GM18511 (cell line): ENCODE measurements around the gene SCGB1A1.
"Not testable (repeated sequence)": the region's sequence is repeated elsewhere in the genome, so short reads cannot be mapped to it uniquely, and the experiment has no call there.

Experiments
- ATAC-seq: cut with Tn5 transposase; IDR thresholded peaks from one replicate; pipeline ENCODE4 v1.9.1; 2021; ENCODE audit warnings: mild to moderate bottlenecking, moderate library complexity; ENCODE audit not compliant: unreplicated experiment

SCGB1A1 gene

GRCh38 chr11:62418733-62419132, at the start of gene SCGB1A1:
SCGB1A1 (plus strand) TSS chr11:62419033; CDS start chr11:62419096, 63 bp downstream.
- ATAC-seq = no peak

DNA sequence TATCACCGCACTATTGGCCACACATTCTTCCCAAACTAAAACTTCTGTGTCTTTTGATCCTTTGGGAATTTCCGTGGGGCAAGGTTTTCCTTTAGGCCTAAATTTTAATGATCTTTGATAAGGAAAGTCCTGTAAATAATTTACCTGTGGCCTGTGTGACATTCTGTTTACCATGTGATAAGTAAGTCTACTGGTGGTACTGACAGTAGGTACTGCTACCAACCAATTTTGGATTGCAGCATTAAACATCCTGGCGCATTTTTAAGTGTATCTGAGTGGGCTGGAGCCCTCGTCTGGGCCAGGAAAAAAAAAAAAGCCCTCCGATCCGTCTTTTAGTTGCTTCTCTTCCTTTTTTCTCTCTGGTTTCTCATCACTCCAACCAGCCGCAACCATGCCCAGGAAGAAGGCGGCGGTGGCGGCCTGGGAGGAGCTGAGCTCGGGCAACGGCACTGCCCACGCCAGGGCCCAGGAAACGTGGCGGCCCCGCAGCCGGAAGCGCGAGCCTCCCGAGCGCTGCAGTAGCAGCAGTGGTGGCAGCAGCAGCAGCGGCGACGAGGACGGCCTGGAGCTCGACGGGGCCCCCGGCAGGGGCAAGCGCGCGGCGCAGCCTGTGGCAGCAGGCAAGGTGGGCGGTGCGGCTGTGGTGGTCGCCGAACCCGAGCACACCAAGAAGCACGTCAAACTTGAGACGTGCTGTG, 47.9 kb upstream of the SCGB1A1 start:
- no peak for ATAC-seq

DNA sequence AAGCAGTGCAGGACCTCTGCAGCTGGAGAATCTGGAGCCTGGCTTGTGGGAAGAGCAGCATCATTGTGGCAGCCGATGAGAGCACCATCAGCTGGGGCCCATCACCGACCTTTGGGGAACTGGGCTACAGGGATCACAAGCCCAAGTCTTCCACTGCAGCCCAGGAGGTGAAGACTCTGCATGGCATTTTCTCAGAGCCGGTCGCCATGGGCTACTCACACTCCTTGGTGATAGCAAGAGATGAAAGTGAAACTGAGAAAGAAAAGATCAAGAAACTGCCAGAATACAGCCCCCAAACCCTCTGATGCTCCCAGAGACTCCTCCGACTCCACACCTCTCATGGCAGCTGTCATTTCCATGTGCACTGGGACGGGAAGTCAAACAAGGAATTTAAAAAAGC, 46.0 kb upstream of the SCGB1A1 start:
- no peak for ATAC-seq

DNA sequence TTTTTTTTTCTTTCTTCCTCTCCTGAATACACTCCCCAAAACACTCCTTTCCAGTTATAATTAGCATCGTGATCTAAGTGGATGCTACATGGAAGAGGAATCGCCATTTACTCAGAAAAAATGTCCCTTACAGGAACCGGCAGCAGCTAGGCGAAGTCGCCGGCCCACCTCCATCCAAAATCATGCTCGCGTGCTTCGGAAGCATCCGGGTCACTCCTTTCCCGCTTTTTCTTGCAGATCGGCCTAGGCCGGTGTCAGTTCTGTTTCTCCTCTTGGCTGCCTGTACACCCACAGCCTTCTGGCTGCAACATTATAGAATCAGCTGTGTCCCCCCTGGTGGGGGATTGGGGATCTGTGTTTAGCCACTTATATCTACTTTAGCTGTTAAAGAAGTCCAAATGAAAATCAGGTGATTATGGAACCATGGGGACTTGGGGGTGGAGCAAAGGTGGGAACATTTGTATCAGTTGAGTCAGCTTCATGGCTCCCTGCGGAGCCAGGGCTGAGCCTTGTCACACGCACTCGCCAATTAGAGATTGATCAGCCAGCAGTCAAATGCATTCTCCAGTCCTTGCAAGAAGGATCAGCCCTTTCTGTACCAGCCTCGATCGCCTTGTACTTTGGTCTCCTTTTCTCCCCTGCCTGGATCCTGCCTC, 45.2 kb upstream of the SCGB1A1 start:
- no peak for ATAC-seq

- no peak for ATAC-seq
Measured at GRCh38 chr11:62374801-62375200, 44.0 kb upstream of the SCGB1A1 start.

DNA sequence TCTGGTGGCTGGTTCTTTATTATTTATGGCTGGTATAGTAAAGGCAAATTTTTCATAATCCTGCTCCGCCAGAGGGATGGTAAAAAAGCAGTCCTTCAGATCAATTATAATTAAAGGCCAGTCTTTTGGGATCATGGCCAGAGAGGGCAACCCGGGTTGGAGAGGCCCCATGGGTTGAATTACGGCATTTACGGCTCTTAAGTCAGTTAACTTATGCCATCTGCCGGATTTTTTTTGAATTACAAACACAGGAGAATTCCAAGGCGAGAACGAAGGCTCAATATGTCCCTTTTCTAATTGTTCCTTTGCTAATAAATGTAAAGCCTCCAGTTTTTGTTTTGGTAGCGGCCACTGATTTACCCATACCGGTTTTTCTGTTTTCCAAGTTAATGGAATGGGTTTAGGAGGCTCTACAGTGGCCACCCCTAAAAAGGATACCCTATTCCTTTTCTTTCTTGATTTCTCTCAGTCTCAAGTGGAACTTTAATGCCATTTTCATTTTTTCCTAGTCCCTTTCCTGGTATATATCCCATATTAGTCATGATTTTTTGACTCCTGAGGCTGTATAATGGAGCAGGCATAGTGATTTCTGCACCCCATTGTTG, 40.3 kb upstream of the SCGB1A1 start:
- ATAC-seq = not testable (repeated sequence)

DNA sequence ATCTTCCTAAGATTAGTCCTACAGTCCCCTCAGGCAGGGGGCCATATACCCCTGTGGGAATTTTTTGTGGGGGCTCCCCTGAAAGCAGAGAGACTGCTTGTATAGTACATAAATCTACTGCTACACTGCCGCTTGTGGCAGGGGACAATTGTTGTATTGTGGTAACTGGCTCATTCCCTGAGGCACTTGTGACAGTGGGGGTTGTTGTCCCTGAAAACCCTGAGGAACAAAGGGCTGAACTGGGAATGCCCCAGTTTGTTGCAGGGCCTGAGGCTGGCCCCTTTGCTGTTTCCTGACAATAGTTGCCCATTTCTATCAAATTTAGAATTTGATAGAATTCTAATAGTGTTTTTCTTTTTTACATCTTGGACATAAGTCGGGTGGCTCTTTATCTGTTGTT, 39.2 kb upstream of the SCGB1A1 start:
- not testable (repeated sequence) for ATAC-seq

GRCh38 chr11:62380821-62381245, 38.0 kb upstream of the SCGB1A1 start:
- ATAC-seq = not testable (repeated sequence)

GRCh38 chr11:62383822-62384221, 35.0 kb upstream of the SCGB1A1 start:
- no peak for ATAC-seq

GRCh38 chr11:62386083-62386482, 32.8 kb upstream of the SCGB1A1 start:
- ATAC-seq = not testable (repeated sequence)

DNA sequence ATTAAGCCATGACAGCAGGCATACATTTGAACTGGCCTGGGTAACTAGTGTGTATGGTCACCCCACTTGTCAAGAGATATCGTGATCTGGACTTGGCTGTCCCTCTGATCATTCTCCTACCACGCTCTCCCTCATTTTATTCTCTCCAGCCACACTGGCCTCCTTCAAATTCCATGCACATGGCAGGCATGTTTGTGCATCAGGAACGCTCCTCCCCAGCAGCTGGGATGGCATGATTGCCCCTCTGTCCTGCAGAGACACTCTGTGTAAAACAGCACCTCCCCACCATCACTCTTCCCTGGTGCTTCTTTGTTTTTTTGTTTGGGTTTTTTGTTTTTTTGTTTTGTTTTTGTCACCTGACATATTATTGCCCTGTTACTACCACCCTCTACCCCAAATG, 31.5 kb upstream of the SCGB1A1 start:
- ATAC-seq = no peak

DNA sequence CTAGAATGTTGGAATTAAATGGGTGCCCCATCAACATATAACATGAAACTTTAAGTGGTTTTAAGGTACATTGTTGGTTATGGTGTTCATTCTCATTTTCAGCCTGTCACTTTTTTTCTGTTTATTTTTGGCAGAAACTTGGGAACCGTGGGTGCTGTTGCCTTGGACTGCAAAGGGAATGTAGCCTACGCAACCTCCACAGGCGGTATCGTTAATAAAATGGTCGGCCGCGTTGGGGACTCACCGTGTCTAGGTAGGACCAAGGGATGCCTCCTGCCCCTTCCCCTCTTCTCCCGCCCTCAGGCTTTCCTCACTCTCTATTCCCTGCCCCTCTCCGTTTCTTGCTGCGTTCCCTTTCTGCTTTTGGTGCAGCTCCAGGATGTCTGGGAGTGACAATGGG, 29.8 kb upstream of the SCGB1A1 start:
- no peak for ATAC-seq

DNA sequence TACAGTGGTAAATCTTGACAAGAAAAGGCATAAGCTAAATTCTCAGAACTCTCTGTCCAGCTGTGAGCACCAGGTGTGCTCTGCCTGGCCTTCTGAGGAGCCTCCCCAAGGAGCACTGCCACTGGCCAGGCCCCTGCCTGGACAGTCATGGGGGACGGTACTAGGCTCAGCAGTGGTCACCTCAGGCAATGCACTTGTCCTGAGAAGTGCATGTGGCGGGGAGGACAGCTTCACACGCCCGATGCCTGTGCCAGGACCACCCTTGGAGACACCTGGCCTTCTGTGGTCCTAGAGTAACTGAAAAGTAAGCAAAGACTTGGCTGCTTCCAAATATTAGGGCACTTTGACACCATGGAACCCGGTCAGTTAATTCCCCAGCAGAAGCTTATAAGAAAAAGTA, 28.6 kb upstream of the SCGB1A1 start:
- no peak for ATAC-seq

DNA sequence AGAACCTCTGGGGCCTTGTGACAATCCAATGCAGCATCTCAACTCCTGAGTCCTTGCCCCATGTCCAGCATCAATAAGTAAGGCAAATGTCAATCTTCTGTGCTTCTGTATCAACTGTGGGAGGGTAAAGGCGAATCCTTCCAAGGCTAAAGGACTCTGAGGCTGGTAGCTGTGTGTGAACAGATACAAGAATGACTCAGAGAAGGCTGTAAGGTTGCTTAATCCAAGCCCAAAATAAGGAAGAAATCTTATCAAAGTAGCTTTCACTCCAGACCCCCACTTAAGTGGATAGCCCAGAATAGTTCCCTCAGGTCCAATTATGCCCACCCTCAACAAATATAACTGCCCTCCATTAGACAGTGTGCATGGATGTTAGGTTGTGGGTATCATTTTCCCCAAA, 28.1 kb upstream of the SCGB1A1 start:
- ATAC-seq = no peak

GRCh38 chr11:62391642-62392425, 27.0 kb upstream of the SCGB1A1 start:
- ATAC-seq = no peak

GRCh38 chr11:62392506-62392905, 26.3 kb upstream of the SCGB1A1 start:
- ATAC-seq = no peak

DNA sequence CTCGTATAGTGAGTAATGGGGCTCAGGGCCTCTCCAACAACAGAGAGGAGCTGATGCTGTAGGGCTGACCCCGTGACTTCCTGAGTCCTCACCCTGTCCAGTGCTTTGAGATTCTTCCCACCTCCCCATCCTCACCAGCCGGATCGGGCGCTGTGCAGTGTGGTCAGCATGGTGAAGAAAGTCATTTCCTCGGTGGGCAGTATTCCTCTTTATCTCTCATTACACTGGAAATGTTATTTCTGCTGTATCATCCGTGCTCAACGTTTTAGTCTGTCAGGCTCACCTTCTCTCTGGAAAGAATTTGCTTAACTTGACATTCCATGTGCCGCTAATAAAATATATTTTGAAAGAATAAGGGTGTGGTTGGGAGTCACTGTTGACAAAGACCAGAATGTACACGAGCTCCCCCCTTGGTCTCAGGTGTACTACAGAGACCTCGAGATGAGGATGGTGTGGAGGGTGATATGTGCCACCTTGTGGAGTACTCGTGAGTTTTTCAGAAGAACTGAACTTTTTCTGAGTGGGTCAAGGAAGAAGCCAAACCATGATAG, 25.7 kb upstream of the SCGB1A1 start:
- ATAC-seq = no peak

DNA sequence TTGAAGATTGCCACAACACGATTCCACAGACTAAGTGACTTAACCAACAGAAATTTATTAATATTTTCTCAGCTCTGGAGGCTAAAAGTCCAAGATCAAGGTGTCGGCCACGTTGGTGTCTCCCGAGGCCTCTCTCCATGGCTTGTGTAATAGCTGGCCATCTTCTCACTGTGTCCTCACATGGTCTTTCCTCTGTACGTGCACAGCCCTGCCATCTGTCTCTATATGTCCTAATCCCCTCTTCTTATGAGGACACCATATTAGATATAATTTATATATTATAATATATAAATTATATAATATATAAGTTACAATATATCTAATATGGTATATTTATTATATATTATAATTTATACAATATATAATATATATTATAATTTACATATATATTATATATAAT, 25.1 kb upstream of the SCGB1A1 start:
- ATAC-seq = no peak

DNA sequence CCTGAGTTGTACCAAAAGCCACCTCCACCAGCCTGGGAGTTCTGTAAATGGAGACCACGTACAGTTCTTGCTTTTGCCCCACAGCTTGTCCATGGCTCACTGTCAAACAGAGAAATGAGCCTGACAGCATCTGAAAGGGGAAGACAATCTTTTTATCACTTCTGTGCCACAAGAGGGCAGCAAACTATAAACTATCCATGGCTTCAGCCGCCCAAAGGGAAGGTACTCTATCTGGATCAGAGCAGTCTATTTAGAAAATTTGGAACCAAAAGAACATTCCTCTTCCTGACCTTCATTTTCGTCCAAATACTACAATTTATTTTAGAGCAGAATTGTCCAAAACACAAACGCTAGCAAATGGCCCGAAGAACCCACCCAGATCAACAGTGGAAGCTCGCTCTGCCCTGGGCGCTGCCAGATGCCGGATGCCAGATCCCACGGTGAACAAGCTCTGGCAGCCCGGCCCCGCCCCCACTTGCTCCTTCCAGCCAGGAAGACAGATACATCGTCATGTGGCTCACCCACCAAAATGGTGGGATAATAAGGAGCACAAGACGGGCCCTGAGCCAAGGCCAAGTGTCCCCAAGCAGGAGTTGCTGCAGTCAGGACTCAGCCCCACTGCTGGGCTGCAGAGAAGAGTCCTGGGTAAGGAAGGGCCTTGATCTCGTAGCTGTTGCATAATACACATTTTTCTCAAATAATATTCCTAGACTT, 23.9 kb upstream of the SCGB1A1 start:
- no peak for ATAC-seq

DNA sequence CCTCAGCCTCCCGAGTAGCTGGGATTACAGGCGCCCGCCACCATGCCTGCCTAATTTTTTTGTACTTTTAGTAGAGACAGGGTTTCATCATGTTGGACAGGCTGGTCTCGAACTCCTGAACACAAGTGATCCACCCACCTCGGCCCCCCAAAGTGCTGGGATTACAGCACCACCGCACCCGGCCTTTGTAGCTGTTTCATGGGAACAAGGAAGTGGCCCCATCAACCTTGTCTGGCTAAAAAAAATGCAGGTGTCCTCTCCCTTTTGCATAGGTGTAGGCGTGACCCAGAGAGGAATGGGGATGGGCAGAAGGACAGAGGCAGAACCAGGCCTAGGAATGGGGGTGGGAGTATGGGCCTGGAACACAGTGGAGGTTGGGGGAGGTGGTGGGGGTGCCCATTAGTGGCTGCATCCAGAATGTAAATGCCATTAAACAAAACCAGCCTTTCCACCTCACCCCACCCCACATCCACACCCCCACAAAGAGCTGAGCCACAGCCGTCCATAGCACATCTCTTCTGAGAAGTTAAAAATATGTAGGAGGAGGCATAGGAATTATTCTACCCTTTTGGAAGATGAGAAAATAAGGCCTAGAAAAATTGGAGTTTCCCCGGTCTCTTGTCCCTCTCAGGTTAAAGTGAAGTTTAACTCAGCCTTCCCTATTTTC, 22.8 kb upstream of the SCGB1A1 start:
- ATAC-seq = no peak
